Fibroblast of gingiva (primary cell): ENCODE measurements around the gene IL17C.
"Not testable (repeated sequence)": the region's sequence is repeated elsewhere in the genome, so short reads cannot be mapped to it uniquely, and the experiment has no call there.

Experiments
- DNase-seq: peaks from one replicate; pipeline ENCODE4 v3.0.0-alpha.2; 2011; ENCODE audit warnings: low read depth

IL17C gene

GRCh38 chr16:88658714-88659113, 20.3 kb downstream of the IL17C start:
- no peak for DNase-seq

GRCh38 chr16:88659160-88659559, 20.8 kb downstream of the IL17C start:
- DNase-seq = no peak

DNA sequence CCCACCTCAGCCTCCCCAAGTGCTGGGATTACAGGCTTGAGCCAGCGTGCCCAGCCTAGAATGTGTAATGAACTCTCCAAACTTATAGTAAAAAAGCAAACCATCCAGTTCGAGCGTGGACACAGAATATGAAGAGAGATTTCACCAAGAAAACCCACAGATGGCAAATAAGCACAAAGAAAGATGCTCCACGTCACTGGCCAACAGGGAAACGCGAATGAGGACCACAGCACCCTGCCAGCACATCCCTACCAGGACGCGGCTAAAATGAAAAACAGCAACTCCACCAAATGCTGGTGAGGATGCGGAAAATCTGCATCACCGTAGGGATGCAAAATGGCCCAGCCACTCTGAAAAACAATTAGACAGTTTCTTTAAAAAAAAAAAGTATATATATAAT, 23.1 kb downstream of the IL17C start:
- no peak for DNase-seq

DNA sequence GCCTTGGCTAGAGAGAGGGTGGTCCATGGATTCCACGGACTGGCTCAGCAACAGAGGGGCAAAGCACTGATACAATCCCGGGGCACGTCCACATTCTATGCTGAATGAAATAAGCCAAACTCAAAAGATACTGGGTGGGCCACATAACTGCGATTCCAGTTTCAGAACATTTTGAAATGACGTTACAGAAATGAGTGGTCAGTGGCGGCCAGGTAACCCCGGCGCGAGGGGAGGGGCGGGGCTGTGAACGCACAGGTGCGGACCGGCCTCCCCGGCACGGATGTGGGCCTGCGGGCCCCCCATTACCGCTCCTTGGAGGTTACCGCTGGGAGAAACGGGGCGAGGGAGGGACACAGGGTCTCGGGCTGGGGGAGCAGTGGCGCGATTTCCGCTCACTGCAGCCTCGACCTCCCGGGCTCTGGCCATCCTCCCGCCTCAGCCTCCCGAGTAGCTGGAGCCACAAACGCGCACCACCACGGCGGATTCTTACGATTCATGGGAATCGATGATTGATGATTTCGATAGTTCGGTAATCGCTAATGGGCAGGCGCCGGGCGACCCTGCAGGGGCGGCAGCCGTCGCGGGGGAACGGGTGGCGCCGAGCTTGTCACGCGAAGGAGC, 24.0 kb downstream of the IL17C start:
- DNase-seq = no peak

GRCh38 chr16:88662843-88663606, 24.7 kb downstream of the IL17C start, which contains the start of gene MVD:
Gene MVD, minus strand, starts transcription at chr16:88663091. Its CDS starts 11 bp downstream, at chr16:88663080.
- peak; percentile 99 for DNase-seq

DNA sequence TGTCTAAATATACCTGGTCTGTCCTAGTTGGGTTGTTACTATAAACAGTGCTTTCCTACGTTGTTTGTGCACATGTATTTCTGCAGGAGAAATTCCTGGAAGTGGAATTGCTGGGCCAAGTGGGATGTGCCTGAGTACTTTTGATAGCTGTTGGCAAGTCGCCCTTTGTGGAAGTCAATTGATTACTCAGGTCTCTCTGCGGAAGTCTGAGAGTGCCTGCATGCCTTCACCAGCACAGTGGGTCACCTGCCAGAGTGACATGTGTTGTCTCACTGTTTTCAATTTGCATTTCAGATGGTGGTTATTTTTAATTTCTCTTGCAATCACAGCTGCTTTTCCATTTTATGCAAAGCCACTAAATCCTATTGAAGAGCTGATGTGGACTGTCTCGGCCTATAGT, 26.8 kb downstream of the IL17C start:
- no peak for DNase-seq

DNA sequence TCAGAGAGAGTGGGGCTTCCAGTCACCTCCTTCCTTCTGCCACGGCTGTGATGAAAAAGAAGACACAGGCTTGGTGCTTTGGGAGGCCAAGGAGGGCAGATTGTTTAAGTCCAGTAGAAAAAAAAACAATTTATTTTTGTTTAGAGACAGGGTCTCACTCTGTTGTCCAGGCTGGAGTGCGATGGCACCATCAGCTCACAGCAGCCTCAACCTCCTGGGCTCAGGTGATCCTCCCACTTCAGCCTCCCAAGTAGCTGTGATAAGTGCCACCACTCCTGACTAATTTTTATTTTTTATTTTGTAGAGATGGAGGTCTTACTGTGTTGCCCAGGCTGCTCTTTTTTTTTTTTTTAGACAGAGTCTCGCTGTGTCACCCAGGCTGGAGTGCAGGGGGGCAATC, 27.2 kb downstream of the IL17C start:
- no peak for DNase-seq

DNA sequence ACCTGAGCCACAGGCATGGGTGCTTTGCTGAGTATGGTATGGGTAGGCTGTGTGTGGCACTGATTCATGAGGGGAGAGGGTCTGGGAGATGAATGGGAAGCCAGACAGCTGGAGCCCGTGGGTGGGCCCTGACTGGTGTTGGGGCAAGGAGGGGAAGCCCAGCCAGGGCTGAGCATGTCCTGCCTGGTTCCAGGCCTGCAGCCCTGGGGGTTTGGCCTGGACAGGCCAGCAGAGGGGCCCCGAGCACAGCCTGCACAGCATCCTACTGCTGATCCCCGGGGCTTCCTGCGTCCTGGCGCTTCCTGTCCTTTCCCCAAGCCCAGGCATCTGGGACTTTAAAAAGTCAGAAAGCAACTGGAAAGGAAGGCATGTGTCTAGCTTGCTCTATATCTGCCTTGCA, 29.1 kb downstream of the IL17C start:
- no peak for DNase-seq

- DNase-seq = not testable (repeated sequence)
Observed at GRCh38 chr16:88669493-88669892, 31.1 kb downstream of the IL17C start.

- DNase-seq = peak; percentile 91
Observed at GRCh38 chr16:88669980-88670379, 31.6 kb downstream of the IL17C start.

GRCh38 chr16:88671806-88672205, 33.4 kb downstream of the IL17C start:
- DNase-seq = no peak

- no peak for DNase-seq
Observed at GRCh38 chr16:88672776-88673175, 34.4 kb downstream of the IL17C start.

DNA sequence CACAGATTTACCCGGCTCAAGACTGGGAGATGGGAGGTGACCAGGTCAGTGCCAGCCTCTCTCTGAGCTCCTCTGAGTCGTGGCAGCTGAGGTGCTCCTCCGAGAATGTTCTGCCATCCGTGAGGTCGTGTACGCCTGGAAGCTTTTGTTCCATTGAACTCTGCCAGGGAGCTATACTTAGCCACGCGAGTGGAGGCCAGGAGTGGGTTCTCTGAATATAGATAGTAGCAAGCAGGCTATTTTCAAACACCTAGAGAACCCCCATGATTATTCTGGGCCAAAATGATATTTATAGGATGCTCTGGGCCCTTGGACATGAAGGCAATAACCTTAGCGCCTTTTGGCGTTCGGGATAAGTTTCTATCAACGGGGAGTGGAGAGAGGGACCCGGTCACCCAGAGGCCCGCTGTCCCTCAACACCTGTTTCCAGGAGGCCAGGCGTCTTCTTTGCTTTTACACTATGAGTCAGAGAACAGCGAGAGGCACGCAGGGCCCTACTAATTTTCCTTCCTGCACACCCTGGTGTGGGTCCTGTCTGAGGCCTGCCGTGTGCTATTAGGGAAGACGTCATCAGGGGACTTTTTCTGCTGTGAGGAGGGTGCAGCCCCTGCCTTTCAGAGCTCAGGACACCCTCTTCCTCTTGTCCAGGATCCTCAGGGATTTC, 35.5 kb downstream of the IL17C start:
- no peak for DNase-seq

DNA sequence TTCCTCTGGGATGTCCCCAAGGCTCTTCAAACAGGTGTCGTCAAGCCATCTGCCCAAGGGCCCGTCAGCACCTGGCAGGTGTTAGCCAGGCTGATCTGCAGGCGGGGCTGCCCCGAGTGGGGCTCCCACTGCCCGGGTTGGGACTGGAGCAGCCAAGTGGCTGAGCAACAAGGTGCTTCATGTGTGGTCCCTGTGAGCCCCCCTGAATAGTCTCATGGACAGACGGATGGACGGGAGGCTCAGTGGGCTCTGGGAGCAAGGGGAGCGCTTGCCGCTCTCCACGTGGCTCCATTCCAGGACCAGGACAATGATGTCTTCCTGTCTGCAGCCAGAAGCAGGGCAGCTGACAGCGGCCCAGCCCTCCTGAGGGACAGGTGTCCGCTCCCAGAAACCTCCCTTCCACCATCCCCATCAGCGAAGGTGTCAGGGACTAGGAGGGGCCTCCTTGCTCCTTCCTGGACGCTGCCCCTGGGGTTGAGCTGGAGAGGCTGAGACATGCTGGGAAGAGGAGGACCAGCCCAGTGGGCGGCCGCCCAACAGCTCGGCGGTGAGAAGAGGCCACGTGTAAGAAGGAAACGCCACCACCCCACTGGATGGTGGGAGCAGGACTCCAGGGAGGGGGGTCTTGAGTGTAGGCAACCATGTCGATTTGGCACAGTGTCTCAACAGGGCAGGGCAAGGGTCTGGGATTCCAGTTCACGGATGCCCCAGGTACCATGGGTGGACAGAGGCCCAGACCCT, 38.3 kb downstream of the IL17C start:
- DNase-seq = no peak

DNA sequence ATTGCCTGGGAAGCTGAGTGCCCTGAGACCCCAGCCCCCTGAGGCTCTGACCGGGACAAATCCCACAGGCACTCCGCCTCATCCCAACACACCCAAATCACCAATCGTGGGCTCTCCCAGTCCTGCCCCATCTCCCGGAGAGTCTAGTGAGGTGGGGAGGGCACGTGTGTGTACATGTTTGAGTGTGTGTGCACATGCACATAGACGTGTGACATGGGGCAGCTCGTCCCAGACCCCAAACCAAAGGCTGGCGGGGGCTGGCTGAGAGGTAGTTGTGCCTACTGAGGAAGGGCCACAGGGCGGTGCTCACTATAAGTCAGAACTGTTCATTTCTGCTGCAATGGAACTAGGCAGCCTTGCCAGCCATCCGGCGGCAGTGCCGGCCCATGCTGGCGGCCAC, 39.3 kb downstream of the IL17C start:
- DNase-seq = no peak

DNA sequence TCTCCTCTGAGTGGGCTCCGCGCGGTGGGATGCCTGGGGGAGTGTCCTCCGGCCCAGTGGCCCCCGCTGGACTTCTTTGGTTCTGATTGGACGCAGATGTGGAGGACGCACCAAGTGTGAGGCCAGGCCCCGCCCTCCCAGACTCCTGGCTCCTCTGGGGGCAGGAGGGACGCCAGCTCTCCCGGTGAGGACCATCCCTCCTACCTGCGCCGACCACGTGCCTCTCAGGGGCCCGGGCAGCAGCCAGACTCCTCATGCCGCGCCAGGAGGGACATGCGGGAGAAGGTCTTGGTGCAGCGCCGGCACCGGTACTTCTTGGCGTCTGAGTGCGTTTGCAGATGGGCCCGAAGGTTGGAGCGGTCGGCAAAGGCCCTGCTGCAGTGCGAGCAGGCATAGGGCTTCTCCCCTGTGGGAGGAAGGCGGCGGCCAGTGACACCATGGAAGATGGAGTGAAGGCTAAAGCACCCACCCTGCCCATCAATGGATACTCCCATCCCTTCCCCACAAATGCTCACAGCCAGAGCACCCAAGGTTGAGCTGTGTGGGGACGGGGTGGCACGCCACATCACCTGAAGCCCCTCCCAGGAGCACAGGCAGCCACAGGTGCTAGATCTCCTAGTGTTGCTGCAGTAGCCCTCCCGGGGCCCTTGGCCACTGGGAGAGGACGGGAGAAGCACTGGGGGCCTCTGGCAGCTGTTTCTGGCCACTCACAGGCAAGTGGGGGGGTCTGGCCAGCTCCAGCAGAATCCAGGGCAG, 40.0 kb downstream of the IL17C start:
- no peak for DNase-seq

DNA sequence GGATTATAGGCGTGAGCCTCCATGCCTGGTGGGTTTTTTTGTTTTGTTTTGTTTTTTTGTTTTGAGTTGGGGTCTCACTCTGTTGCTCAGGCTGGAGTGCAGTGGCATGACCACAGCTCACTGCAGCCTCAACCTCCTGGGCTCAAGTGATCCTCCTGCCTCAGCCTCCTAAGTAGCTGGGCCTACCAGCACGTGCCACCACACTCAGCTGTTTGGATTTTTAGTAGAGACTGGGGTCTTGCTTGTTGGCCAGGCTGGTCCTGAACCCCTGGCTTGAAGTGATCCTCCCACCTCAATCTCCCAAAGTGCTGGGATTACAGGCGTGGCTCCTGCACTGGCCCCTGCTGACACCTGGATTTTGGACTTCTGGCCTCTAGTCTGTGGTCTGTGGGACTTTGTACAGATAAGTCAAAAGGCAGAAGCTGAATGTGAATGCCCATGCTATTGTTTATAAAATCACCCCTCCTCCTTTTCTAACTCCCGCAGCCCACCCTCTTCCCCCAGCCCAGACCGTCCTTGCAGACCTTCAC, 42.2 kb downstream of the IL17C start:
- no peak for DNase-seq

DNA sequence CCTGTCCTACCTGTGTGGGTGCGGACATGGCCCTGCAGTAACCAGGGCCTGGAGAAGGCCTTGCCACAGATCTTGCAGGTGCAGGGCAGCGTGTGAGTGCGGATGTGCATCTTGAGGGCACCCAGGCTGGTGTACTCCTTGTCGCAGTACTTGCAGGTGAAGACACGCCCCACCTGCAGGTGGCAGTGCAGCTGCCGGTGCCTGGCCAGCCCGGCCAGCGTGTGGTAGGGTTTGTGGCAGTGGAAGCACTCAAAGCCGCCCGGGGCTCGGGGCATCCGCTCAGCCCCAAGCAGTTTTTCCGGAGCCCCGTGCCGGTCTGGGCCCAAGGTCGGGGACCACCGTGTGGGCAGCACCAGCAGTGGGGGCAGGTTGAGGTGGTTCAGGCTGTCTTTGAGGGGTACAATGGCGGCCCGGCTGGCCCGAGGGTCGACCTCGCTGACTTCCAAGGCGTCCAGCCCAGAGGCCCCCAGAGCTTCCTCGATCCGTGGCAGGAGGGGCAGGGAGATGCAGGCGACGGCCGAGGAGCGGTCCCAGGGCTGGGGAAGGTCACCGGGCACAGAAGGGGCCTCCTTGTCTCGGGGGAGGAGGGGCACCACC, 42.8 kb downstream of the IL17C start:
- DNase-seq = no peak

GRCh38 chr16:88681709-88682451, 43.5 kb downstream of the IL17C start:
- no peak for DNase-seq

DNA sequence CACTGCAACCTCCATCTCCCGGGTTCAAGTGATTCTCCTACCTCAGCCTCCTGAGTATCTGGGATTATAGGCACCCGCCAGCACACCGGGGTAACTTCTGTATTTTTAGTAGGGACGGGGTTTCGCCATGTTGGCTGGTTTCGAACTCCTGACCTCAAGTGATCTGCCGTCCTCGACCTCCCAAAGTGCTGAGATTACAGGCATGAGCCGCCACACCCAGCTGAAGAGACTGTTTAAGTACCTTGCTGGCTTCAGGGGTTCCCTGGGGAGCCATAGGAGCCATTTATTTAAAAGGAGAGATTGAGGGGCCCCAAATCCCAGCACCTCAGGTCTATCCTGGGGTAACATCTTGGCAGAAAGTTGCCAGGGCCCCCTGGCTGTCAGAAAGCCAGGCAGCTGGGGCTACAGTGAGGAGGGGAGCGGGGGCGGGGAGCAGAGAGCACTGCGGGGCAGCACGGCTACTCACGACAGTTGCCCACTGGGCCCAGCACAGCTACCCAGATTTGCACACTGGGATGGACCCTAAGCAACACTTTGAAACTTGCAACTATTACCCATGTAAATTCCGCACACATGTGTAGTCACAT, 46.3 kb downstream of the IL17C start:
- no peak for DNase-seq
